Spleen (tissue), 7 donors: ENCODE measurements around the gene BCL2L2.

Experiments
- POLR2AphosphoS5 ChIP-seq, 3 donors: sonication (generic); formaldehyde crosslinking; IDR thresholded peaks; one replicate each; pipeline ENCODE4 v1.5.1; 2017; ENCODE audit warnings: antibody characterized with exemption in 3 of 3
- TF ChIP-seq, protein P1 (sequence below), 11 experiments: fragments of 200-600 bp in 7 of 11; fragments of 450-650 bp in 4 of 11; sonication (generic) in 4 of 11; IDR thresholded peaks in 8 of 11; conservative IDR thresholded peaks in 3 of 11; 1 replicate in 7 of 11; 2 replicates in 4 of 11; pipeline versions ENCODE4 v1.4.0 to v1.8.0; 2016 to 2021; ENCODE audit warnings: antibody characterized with exemption in 11 of 11, inconsistent platforms in 4 of 11, mild to moderate bottlenecking in 1 of 11
- donor health status: DM: no; HTN: no; CAD: no; lungs with moderate emphysema.
- donor health status: DM: no; HTN: no; CAD: no.
- donor health status: DM: no; HTN: no; CAD: no.

DNA sequence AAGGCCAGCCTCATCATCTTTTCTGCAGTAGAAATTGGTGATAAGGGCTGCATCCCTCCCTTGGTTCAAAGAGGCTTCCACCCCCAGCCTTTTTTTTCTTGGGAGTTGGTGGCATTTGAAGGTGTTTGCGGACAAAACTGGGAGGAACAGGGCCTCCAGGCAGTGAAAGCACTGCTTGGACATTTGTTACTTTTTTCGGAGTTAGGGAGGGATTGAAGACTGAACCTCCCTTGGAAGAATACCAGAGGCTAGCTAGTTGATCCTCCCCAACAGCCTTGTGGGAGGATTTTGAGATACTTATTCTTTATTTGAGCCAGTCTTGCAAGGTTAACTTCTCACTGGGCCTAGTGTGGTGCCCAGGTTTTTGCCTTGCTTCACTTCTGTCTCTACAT, 17.8 kb downstream of the BCL2L2 start:
- TF ChIP-seq, protein P1, sequence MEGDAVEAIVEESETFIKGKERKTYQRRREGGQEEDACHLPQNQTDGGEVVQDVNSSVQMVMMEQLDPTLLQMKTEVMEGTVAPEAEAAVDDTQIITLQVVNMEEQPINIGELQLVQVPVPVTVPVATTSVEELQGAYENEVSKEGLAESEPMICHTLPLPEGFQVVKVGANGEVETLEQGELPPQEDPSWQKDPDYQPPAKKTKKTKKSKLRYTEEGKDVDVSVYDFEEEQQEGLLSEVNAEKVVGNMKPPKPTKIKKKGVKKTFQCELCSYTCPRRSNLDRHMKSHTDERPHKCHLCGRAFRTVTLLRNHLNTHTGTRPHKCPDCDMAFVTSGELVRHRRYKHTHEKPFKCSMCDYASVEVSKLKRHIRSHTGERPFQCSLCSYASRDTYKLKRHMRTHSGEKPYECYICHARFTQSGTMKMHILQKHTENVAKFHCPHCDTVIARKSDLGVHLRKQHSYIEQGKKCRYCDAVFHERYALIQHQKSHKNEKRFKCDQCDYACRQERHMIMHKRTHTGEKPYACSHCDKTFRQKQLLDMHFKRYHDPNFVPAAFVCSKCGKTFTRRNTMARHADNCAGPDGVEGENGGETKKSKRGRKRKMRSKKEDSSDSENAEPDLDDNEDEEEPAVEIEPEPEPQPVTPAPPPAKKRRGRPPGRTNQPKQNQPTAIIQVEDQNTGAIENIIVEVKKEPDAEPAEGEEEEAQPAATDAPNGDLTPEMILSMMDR (IDR thresholded peaks at IDR 0.05 in 8 of 11, conservative IDR thresholded peaks at IDR 0.05 in 3 of 11) = no peak
- TF ChIP-seq POLR2AphosphoS5 (IDR thresholded peaks at IDR 0.05) = no peak
